ENCODE measurements around the gene DDX17.

Gene DDX17

DNA sequence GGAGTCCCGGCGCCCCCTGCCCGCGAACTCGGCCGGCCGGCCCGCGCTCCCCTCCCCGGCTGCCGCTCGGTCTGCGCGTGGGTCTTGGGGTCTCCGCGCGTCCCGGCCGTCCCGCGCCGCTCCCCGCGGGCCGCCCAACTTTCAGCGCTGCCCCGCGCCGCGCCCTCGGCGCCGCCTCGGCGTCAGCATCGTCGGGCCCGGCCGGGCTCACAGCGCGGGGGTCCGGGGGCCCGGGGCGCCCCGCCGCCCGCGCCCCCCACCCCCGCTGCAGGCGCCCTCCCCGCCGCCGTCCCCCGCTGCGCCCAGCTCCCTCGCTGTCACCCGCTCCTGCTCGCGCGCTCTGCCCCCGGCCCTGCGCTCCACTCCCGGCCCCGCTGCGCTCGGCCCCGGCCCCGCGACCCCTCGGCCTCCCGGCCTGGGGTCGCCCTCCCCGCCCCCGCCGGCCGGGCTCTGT, 51.0 kb downstream of the DDX17 start, which contains the start of gene KCNJ4:
Gene KCNJ4 (minus strand): TSS at position 124 of the 454 bp plus-strand sequence. CDS start 27,067 bp downstream, outside the sequence.
- Histone ChIP-seq H3K79me1 (replicated peaks; ENCODE audit: low read length, poor library complexity, severe bottlenecking) (no peaks in the 10 kb centered on the region), H3K27me3 (ENCODE audit: control insufficient read depth in 1 of 2, insufficient read depth in 1 of 2, low read length in 2 of 2) (peaks cover 76 to 86% of the 10 kb centered on the region in 2 experiments), H2BK15ac (ENCODE audit: low read depth, poor library complexity, severe bottlenecking) (peak within 1 kb of the TSS; percentile 44), H3K4me1 (ENCODE audit: control insufficient read depth, insufficient read depth, low read depth, low read length) (peaks cover 22% of the 10 kb centered on the region), H3K36me3 (ENCODE audit: control insufficient read depth in 1 of 2, insufficient read depth in 2 of 2, low read depth in 1 of 2, low read length in 2 of 2) (peaks cover 0 to 3% of the 10 kb centered on the region in 2 experiments), H2AFZ (ENCODE audit: low read depth, low read length) (peak within 1 kb of the TSS; percentile 32), H4K8ac (ENCODE audit: low read length) (no peak within 1 kb of the TSS), H2AK5ac (ENCODE audit: low read length, severe bottlenecking) (no peak within 1 kb of the TSS), H4K91ac (ENCODE audit: low read length) (no peak within 1 kb of the TSS), H3K27ac (ENCODE audit: low read length, poor library complexity, severe bottlenecking) (no peak within 1 kb of the TSS), H3K18ac (ENCODE audit: low read depth in 1 of 2, low read length in 2 of 2) (peak within 1 kb of the TSS in 1 of 2 experiments; percentile 75), H2BK5ac (ENCODE audit: low read depth, low read length, poor library complexity, severe bottlenecking) (no peak within 1 kb of the TSS), H3K23ac (ENCODE audit: low read length in 2 of 2) (peak within 1 kb of the TSS in 1 of 2 experiments; percentile 34), H3K4me2 (ENCODE audit: low read length, poor library complexity, severe bottlenecking) (peak within 1 kb of the TSS; percentile 83), H3K9ac (ENCODE audit: low read length) (no peak within 1 kb of the TSS), H3K9me3 (ENCODE audit: control insufficient read depth, low read length) (no peaks in the 10 kb centered on the region), H3K4me3 (ENCODE audit: insufficient read depth in 1 of 2, low read depth in 1 of 2, low read length in 2 of 2) (peak within 1 kb of the TSS in 1 of 2 experiments; percentile 48), H3K14ac (ENCODE audit: low read length in 2 of 2) (no peak within 1 kb of the TSS), H2BK120ac (ENCODE audit: low read depth, low read length) (peak within 1 kb of the TSS; percentile 11), H2BK12ac (ENCODE audit: low read length in 2 of 2) (no peak within 1 kb of the TSS), H3K4ac (ENCODE audit: low read depth in 1 of 2, low read length in 2 of 2) (no peak within 1 kb of the TSS)
- WGBS = 3% methylated on average over 20 of the region's 76 CpGs
- no peak for DNase-seq

- H3K4ac ChIP-seq (ENCODE audit: low read depth in 1 of 2, low read length in 2 of 2) = no peak overlapping the region
- no peak overlapping the region for H4K8ac ChIP-seq (ENCODE audit: low read length)
- no peak overlapping the region for H3K14ac ChIP-seq (ENCODE audit: low read length in 2 of 2)
- peaks cover 19% of the 10 kb centered on the region for H3K4me1 ChIP-seq (ENCODE audit: control insufficient read depth, insufficient read depth, low read depth, low read length)
- peak overlapping the region in 1 of 2 experiments; percentile 28 for H3K4me3 ChIP-seq (ENCODE audit: insufficient read depth in 1 of 2, low read depth in 1 of 2, low read length in 2 of 2)
- H2BK15ac ChIP-seq (ENCODE audit: low read depth, poor library complexity, severe bottlenecking) = no peak overlapping the region
- H3K23ac ChIP-seq (ENCODE audit: low read length in 2 of 2) = no peak overlapping the region
- WGBS = 7% methylated on average over 42 of the region's 67 CpGs
- no peak overlapping the region for H4K91ac ChIP-seq (ENCODE audit: low read length)
- peak overlapping the region; percentile 79 for H3K4me2 ChIP-seq (ENCODE audit: low read length, poor library complexity, severe bottlenecking)
- no peaks in the 10 kb centered on the region for H3K9me3 ChIP-seq (ENCODE audit: control insufficient read depth, low read length)
- no peak overlapping the region for H3K18ac ChIP-seq (ENCODE audit: low read depth in 1 of 2, low read length in 2 of 2)
- H3K79me1 ChIP-seq (replicated peaks; ENCODE audit: low read length, poor library complexity, severe bottlenecking) = no peaks in the 10 kb centered on the region
- H3K9ac ChIP-seq (ENCODE audit: low read length) = no peak overlapping the region
- DNase-seq = no peak
- H2AFZ ChIP-seq (ENCODE audit: low read depth, low read length) = no peak overlapping the region
- peaks cover 0 to 3% of the 10 kb centered on the region in 2 experiments for H3K36me3 ChIP-seq (ENCODE audit: control insufficient read depth in 1 of 2, insufficient read depth in 2 of 2, low read depth in 1 of 2, low read length in 2 of 2)
- no peak overlapping the region for H2BK5ac ChIP-seq (ENCODE audit: low read depth, low read length, poor library complexity, severe bottlenecking)
- H3K27ac ChIP-seq (ENCODE audit: low read length, poor library complexity, severe bottlenecking) = no peak overlapping the region
- no peak overlapping the region for H2AK5ac ChIP-seq (ENCODE audit: low read length, severe bottlenecking)
- no peak overlapping the region for H2BK12ac ChIP-seq (ENCODE audit: low read length in 2 of 2)
- no peak overlapping the region for H2BK120ac ChIP-seq (ENCODE audit: low read depth, low read length)
- H3K27me3 ChIP-seq (ENCODE audit: control insufficient read depth in 1 of 2, insufficient read depth in 1 of 2, low read length in 2 of 2) = peaks cover 77 to 86% of the 10 kb centered on the region in 2 experiments
These were observed 51.6 kb downstream of the DDX17 start for GRCh38 chr22:38454353-38455075.

- H3K23ac ChIP-seq (ENCODE audit: low read length in 2 of 2) = no peak overlapping the region
- no peak overlapping the region for H3K4me3 ChIP-seq (ENCODE audit: insufficient read depth in 1 of 2, low read depth in 1 of 2, low read length in 2 of 2)
- WGBS = 71% methylated on average over 1 of the region's 3 CpGs
These were observed 52.1 kb downstream of the DDX17 start for GRCh38 chr22:38453996-38454352.

GRCh38 chr22:38453066-38453672, 52.9 kb downstream of the DDX17 start:
- no peak overlapping the region for H2BK120ac ChIP-seq (ENCODE audit: low read depth, low read length)
- no peak overlapping the region for H2BK15ac ChIP-seq (ENCODE audit: low read depth, poor library complexity, severe bottlenecking)
- peaks cover 78 to 86% of the 10 kb centered on the region in 2 experiments for H3K27me3 ChIP-seq (ENCODE audit: control insufficient read depth in 1 of 2, insufficient read depth in 1 of 2, low read length in 2 of 2)
- H3K27ac ChIP-seq (ENCODE audit: low read length, poor library complexity, severe bottlenecking) = no peak overlapping the region
- no peak overlapping the region for H2BK5ac ChIP-seq (ENCODE audit: low read depth, low read length, poor library complexity, severe bottlenecking)
- H3K4me1 ChIP-seq (ENCODE audit: control insufficient read depth, insufficient read depth, low read depth, low read length) = peaks cover 19% of the 10 kb centered on the region
- no peak overlapping the region for H3K23ac ChIP-seq (ENCODE audit: low read length in 2 of 2)
- H3K79me1 ChIP-seq (replicated peaks; ENCODE audit: low read length, poor library complexity, severe bottlenecking) = no peaks in the 10 kb centered on the region
- 82% methylated on average over 11 of the region's 11 CpGs for WGBS
- H3K36me3 ChIP-seq (ENCODE audit: control insufficient read depth in 1 of 2, insufficient read depth in 2 of 2, low read depth in 1 of 2, low read length in 2 of 2) = peaks cover 0 to 3% of the 10 kb centered on the region in 2 experiments
- no peak overlapping the region for H2AK5ac ChIP-seq (ENCODE audit: low read length, severe bottlenecking)
- no peak for DNase-seq
- H3K4me2 ChIP-seq (ENCODE audit: low read length, poor library complexity, severe bottlenecking) = no peak overlapping the region
- no peaks in the 10 kb centered on the region for H3K9me3 ChIP-seq (ENCODE audit: control insufficient read depth, low read length)
- H3K18ac ChIP-seq (ENCODE audit: low read depth in 1 of 2, low read length in 2 of 2) = no peak overlapping the region
- H2AFZ ChIP-seq (ENCODE audit: low read depth, low read length) = no peak overlapping the region
- H4K91ac ChIP-seq (ENCODE audit: low read length) = no peak overlapping the region
- H2BK12ac ChIP-seq (ENCODE audit: low read length in 2 of 2) = no peak overlapping the region
- H3K14ac ChIP-seq (ENCODE audit: low read length in 2 of 2) = no peak overlapping the region
- H3K4me3 ChIP-seq (ENCODE audit: insufficient read depth in 1 of 2, low read depth in 1 of 2, low read length in 2 of 2) = no peak overlapping the region
- H3K4ac ChIP-seq (ENCODE audit: low read depth in 1 of 2, low read length in 2 of 2) = no peak overlapping the region
- H3K9ac ChIP-seq (ENCODE audit: low read length) = no peak overlapping the region
- no peak overlapping the region for H4K8ac ChIP-seq (ENCODE audit: low read length)

More at GRCh38 chr22:38453996-38454352, 52.1 kb downstream of the DDX17 start:
- Histone ChIP-seq H3K27me3 (ENCODE audit: control insufficient read depth in 1 of 2, insufficient read depth in 1 of 2, low read length in 2 of 2) (peaks cover 78 to 86% of the 10 kb centered on the region in 2 experiments), H2AFZ (ENCODE audit: low read depth, low read length) (no peak overlapping the region), H2BK15ac (ENCODE audit: low read depth, poor library complexity, severe bottlenecking) (no peak overlapping the region), H2BK120ac (ENCODE audit: low read depth, low read length) (no peak overlapping the region), H2AK5ac (ENCODE audit: low read length, severe bottlenecking) (no peak overlapping the region), H3K4me2 (ENCODE audit: low read length, poor library complexity, severe bottlenecking) (no peak overlapping the region), H4K91ac (ENCODE audit: low read length) (no peak overlapping the region), H4K8ac (ENCODE audit: low read length) (no peak overlapping the region), H3K14ac (ENCODE audit: low read length in 2 of 2) (no peak overlapping the region), H3K36me3 (ENCODE audit: control insufficient read depth in 1 of 2, insufficient read depth in 2 of 2, low read depth in 1 of 2, low read length in 2 of 2) (peaks cover 0 to 3% of the 10 kb centered on the region in 2 experiments), H3K4me1 (ENCODE audit: control insufficient read depth, insufficient read depth, low read depth, low read length) (peaks cover 19% of the 10 kb centered on the region), H3K18ac (ENCODE audit: low read depth in 1 of 2, low read length in 2 of 2) (no peak overlapping the region), H2BK12ac (ENCODE audit: low read length in 2 of 2) (no peak overlapping the region), H3K9me3 (ENCODE audit: control insufficient read depth, low read length) (no peaks in the 10 kb centered on the region), H3K79me1 (replicated peaks; ENCODE audit: low read length, poor library complexity, severe bottlenecking) (no peaks in the 10 kb centered on the region), H3K9ac (ENCODE audit: low read length) (no peak overlapping the region), H3K4ac (ENCODE audit: low read depth in 1 of 2, low read length in 2 of 2) (no peak overlapping the region), H3K27ac (ENCODE audit: low read length, poor library complexity, severe bottlenecking) (no peak overlapping the region), H2BK5ac (ENCODE audit: low read depth, low read length, poor library complexity, severe bottlenecking) (no peak overlapping the region)
- DNase-seq = no peak

Data from mesenchymal stem cell (in vitro differentiated cells and primary cell).